Measurements from ENCODE around the gene SHOC1. TPM values are rescaled to one million over a fixed set of nuclear protein-coding genes. Genes with fewer than 3 reads are reported as not detected.
A peak's percentile ranks its signal among the peaks of the same experiment; 100 is the strongest.
"Not testable (repeated sequence)": the region's sequence is repeated elsewhere in the genome, so short reads cannot be mapped to it uniquely, and the experiment has no call there.

Gene SHOC1
- total and polyA plus RNA-seq, 2 experiments from 2014 or later: 0.12 TPM; not detected in 1

- no peaks in the 10 kb centered on the region for H3K4me1 ChIP-seq (ENCODE audit: low read depth)
- no peaks in the 10 kb centered on the region for H3K9me3 ChIP-seq (ENCODE audit: low read depth)
- H3K36me3 ChIP-seq: no peaks in the 10 kb centered on the region
- no peaks in the 10 kb centered on the region for H3K27me3 ChIP-seq
- DNase-seq (ENCODE audit: low read depth in 1 of 2, low spot score in 1 of 2): no peak
- no peak overlapping the region for H3K4me3 ChIP-seq
- no peak overlapping the region for H3K27ac ChIP-seq
- TF ChIP-seq, protein P1, sequence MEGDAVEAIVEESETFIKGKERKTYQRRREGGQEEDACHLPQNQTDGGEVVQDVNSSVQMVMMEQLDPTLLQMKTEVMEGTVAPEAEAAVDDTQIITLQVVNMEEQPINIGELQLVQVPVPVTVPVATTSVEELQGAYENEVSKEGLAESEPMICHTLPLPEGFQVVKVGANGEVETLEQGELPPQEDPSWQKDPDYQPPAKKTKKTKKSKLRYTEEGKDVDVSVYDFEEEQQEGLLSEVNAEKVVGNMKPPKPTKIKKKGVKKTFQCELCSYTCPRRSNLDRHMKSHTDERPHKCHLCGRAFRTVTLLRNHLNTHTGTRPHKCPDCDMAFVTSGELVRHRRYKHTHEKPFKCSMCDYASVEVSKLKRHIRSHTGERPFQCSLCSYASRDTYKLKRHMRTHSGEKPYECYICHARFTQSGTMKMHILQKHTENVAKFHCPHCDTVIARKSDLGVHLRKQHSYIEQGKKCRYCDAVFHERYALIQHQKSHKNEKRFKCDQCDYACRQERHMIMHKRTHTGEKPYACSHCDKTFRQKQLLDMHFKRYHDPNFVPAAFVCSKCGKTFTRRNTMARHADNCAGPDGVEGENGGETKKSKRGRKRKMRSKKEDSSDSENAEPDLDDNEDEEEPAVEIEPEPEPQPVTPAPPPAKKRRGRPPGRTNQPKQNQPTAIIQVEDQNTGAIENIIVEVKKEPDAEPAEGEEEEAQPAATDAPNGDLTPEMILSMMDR (IDR thresholded peaks at IDR 0.05; ENCODE audit: low read depth, low read length): no peak
Measured at GRCh38 chr9:111815285-111816070, 20.7 kb upstream of the SHOC1 start.

DNA sequence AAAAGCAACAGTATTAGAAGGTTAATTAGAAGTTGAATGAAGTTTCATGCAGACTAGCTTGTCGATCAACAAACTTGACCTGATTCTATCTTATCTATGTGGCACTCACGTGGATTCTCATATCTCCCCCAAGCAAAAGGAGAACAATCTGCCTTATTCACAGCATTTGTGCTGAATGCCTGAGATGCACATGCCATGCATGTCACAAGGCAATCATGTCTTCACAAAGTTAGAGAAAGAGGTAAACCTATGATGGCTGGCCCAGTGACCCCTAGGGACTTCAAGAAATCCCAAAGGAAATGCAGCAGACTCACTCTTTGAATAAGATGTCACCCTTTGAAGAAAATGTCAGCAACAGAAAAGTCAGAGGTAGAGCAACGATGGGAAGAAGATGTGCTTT, 17.6 kb upstream of the SHOC1 start:
- Histone ChIP-seq H3K4me3 (no peak overlapping the region), H3K27me3 (no peaks in the 10 kb centered on the region), H3K9me3 (ENCODE audit: low read depth) (no peaks in the 10 kb centered on the region), H3K27ac (no peak overlapping the region), H3K4me1 (ENCODE audit: low read depth) (no peaks in the 10 kb centered on the region), H3K36me3 (no peaks in the 10 kb centered on the region)
- TF ChIP-seq, protein P1 (IDR thresholded peaks at IDR 0.05; ENCODE audit: low read depth, low read length): no peak
- DNase-seq (ENCODE audit: low read depth in 1 of 2, low spot score in 1 of 2): no peak

GRCh38 chr9:111810908-111811307, 16.2 kb upstream of the SHOC1 start:
- Histone ChIP-seq H3K27me3 (no peaks in the 10 kb centered on the region), H3K4me1 (ENCODE audit: low read depth) (no peaks in the 10 kb centered on the region), H3K9me3 (ENCODE audit: low read depth) (no peaks in the 10 kb centered on the region), H3K4me3 (no peak overlapping the region), H3K36me3 (no peaks in the 10 kb centered on the region), H3K27ac (no peak overlapping the region)
- TF ChIP-seq, protein P1 (IDR thresholded peaks at IDR 0.05; ENCODE audit: low read depth, low read length): no peak
- DNase-seq (ENCODE audit: low read depth in 1 of 2, low spot score in 1 of 2): no peak

GRCh38 chr9:111810415-111810814, 15.7 kb upstream of the SHOC1 start:
- not testable (repeated sequence) for H3K36me3 ChIP-seq; H3K4me1 ChIP-seq (ENCODE audit: low read depth); H3K4me3 ChIP-seq; H3K27ac ChIP-seq; DNase-seq (ENCODE audit: low read depth in 1 of 2, low spot score in 1 of 2); H3K27me3 ChIP-seq; H3K9me3 ChIP-seq (ENCODE audit: low read depth)

GRCh38 chr9:111807197-111807596, 12.5 kb upstream of the SHOC1 start:
- DNase-seq (ENCODE audit: low read depth in 1 of 2, low spot score in 1 of 2): peak in 1 of 2 donors; percentile 26
- TF ChIP-seq, protein P1 (IDR thresholded peaks at IDR 0.05; ENCODE audit: low read depth, low read length): no peak
- Histone ChIP-seq H3K4me3 (no peak overlapping the region), H3K27me3 (no peaks in the 10 kb centered on the region), H3K36me3 (no peaks in the 10 kb centered on the region), H3K27ac (no peak overlapping the region), H3K9me3 (ENCODE audit: low read depth) (no peaks in the 10 kb centered on the region), H3K4me1 (ENCODE audit: low read depth) (no peaks in the 10 kb centered on the region)

- Histone ChIP-seq H3K36me3 (no peaks in the 10 kb centered on the region), H3K4me3 (no peak overlapping the region), H3K27me3 (no peaks in the 10 kb centered on the region), H3K4me1 (ENCODE audit: low read depth) (no peaks in the 10 kb centered on the region), H3K9me3 (ENCODE audit: low read depth) (no peaks in the 10 kb centered on the region), H3K27ac (no peak overlapping the region)
- TF ChIP-seq, protein P1 (IDR thresholded peaks at IDR 0.05; ENCODE audit: low read depth, low read length): no peak
- DNase-seq (ENCODE audit: low read depth in 1 of 2, low spot score in 1 of 2): no peak
Measured at GRCh38 chr9:111806259-111806658, 11.5 kb upstream of the SHOC1 start.

Measured in cardiac muscle cell (in vitro differentiated cells and primary cell).